Activated CD8-positive, alpha-beta memory T cell treated with anti-CD3 and anti-CD28 coated beads for 4 hours (primary cell): ENCODE measurements around the gene WNT9A.
"Not testable (repeated sequence)": the region's sequence is repeated elsewhere in the genome, so short reads cannot be mapped to it uniquely, and the experiment has no call there.

Experiments used
- DNase-seq, 2 donors: peaks; one replicate each; pipeline ENCODE4 v3.0.0-alpha.2; 2020; ENCODE audit warnings: low read depth in 2 of 2

WNT9A gene

GRCh38 chr1:227886503-227886961 lies 61.2 kb downstream of the WNT9A start:
- DNase-seq = no peak

GRCh38 chr1:227885648-227886502 lies 61.9 kb downstream of the WNT9A start:
- no peak for DNase-seq

- DNase-seq = no peak
Measured at GRCh38 chr1:227885135-227885647, 62.5 kb downstream of the WNT9A start.

GRCh38 chr1:227884370-227885134 lies 63.2 kb downstream of the WNT9A start:
- DNase-seq = no peak

- no peak for DNase-seq
Measured at GRCh38 chr1:227883641-227884301, 64.0 kb downstream of the WNT9A start.

GRCh38 chr1:227883073-227883520 lies 64.6 kb downstream of the WNT9A start:
- no peak for DNase-seq

- no peak for DNase-seq
Measured at GRCh38 chr1:227880342-227880924, 67.3 kb downstream of the WNT9A start.

- not testable (repeated sequence) for DNase-seq
Measured at GRCh38 chr1:227877810-227878209, 69.9 kb downstream of the WNT9A start.

GRCh38 chr1:227871892-227872291 lies 75.8 kb downstream of the WNT9A start:
- not testable (repeated sequence) for DNase-seq

GRCh38 chr1:227870366-227870765 lies 77.4 kb downstream of the WNT9A start:
- no peak for DNase-seq

GRCh38 chr1:227869851-227870305 lies 77.9 kb downstream of the WNT9A start:
- no peak for DNase-seq

- DNase-seq = no peak
Measured at GRCh38 chr1:227869279-227869842, 78.4 kb downstream of the WNT9A start.
